GM19372 (cell line): ENCODE measurements around the gene IQSEC2.

Experiments
- ATAC-seq: cut with Tn5 transposase; IDR thresholded peaks from one replicate; pipeline ENCODE4 v1.9.1; 2021; ENCODE audit warnings: mild to moderate bottlenecking, low read depth, moderate library complexity; ENCODE audit not compliant: unreplicated experiment

The IQSEC2 gene

GRCh38 chrX:53281321-53281822 is at the start of gene IQSEC2:
Gene IQSEC2 (minus strand): TSS chrX:53281584.
- no peak for ATAC-seq

- no peak for ATAC-seq
These were observed 48.9 kb upstream of the IQSEC2 start for GRCh38 chrX:53330331-53330730.

- ATAC-seq, result no peak
These were observed 43.4 kb upstream of the IQSEC2 start for GRCh38 chrX:53324803-53325202.

GRCh38 chrX:53324085-53324484 is 42.7 kb upstream of the IQSEC2 start:
- no peak for ATAC-seq

GRCh38 chrX:53323196-53323595 is 41.8 kb upstream of the IQSEC2 start:
- no peak for ATAC-seq

- ATAC-seq, result no peak
These were observed 40.6 kb upstream of the IQSEC2 start for GRCh38 chrX:53321943-53322497.

- no peak for ATAC-seq
These were observed 40.0 kb upstream of the IQSEC2 start for GRCh38 chrX:53321230-53321942.

GRCh38 chrX:53320543-53321229 is 39.3 kb upstream of the IQSEC2 start:
- ATAC-seq, result no peak

- ATAC-seq, result no peak
These were observed 38.5 kb upstream of the IQSEC2 start for GRCh38 chrX:53319614-53320542.

GRCh38 chrX:53318766-53319353 is 37.5 kb upstream of the IQSEC2 start:
- no peak for ATAC-seq

GRCh38 chrX:53317365-53318069 is 36.1 kb upstream of the IQSEC2 start:
- peak; percentile 64 for ATAC-seq

- ATAC-seq, result no peak
These were observed 35.5 kb upstream of the IQSEC2 start for GRCh38 chrX:53316860-53317237.

- no peak for ATAC-seq
These were observed 34.9 kb upstream of the IQSEC2 start for GRCh38 chrX:53316111-53316859.

- no peak for ATAC-seq
These were observed 32.3 kb upstream of the IQSEC2 start for GRCh38 chrX:53313728-53314105.

GRCh38 chrX:53312946-53313727 is 31.8 kb upstream of the IQSEC2 start:
- ATAC-seq, result no peak

- no peak for ATAC-seq
These were observed 28.5 kb upstream of the IQSEC2 start for GRCh38 chrX:53309837-53310236.

- no peak for ATAC-seq
These were observed 27.5 kb upstream of the IQSEC2 start for GRCh38 chrX:53308836-53309235.
